PC-3 (cell line): Measurements from ENCODE around the gene GABRA1. TPM values are rescaled to one million over a fixed set of nuclear protein-coding genes. Genes with fewer than 3 reads are reported as not detected.

Source experiments
- ATAC-seq: fragments of 200-7000 bp; cut with Tn5 transposase; 2 replicates; pipeline ENCODE4 v1.9.1; 2020; ENCODE audit warnings: mild to moderate bottlenecking, moderate library complexity
- BruUV-seq: library from RNA; stranded (reverse); fragments of 400-500 nt; replicated peaks from 2 replicates; lab custom pipeline; 2021; lab: Mats Ljungman, UMichigan
- CTCF ChIA-PET: fragments of 300-600 bp; sonication (Branson Sonifier 250); formaldehyde crosslinking; loops from one replicate; lab custom pipeline; 2022; ENCODE audit warnings: antibody characterized with exemption; lab: Charles Lee
- POLR2A ChIA-PET: fragments of 300-600 bp; sonication (Branson Sonifier 250); formaldehyde crosslinking; loops from one replicate; lab custom pipeline; 2022; ENCODE audit warnings: antibody characterized with exemption; ENCODE audit not compliant: unreplicated experiment; lab: Charles Lee
- DNase-seq: peaks from one replicate; pipeline ENCODE4 v3.0.0-alpha.2; 2015
- H2AFZ ChIP-seq: fragments of 300-600 bp; sonication (generic); 2 replicates; pipeline ENCODE4 v1.6.0; 2016; ENCODE audit warnings: antibody characterized with exemption, low read length
- H3F3A ChIP-seq: fragments of 300-600 bp; sonication (generic); one replicate; pipeline ENCODE4 v1.6.0; 2017; ENCODE audit warnings: antibody characterized with exemption, low read length, control low read depth, mild to moderate bottlenecking; ENCODE audit not compliant: unreplicated experiment
- H3K27ac ChIP-seq: fragments of 300-600 bp; sonication (generic); 2 replicates; pipeline ENCODE4 v1.5.1; 2016; ENCODE audit warnings: mild to moderate bottlenecking, low read length
- H3K27me3 ChIP-seq: fragments of 300-600 bp; sonication (generic); 2 replicates; pipeline ENCODE4 v1.6.1; 2016; ENCODE audit warnings: low read length, mixed read lengths
- H3K36me3 ChIP-seq: fragments of 300-600 bp; sonication (generic); 2 replicates; pipeline ENCODE4 v1.6.1; 2016; ENCODE audit warnings: low read depth, mixed run types, low read length, mixed read lengths
- H3K4me1 ChIP-seq: fragments of 300-600 bp; sonication (generic); 2 replicates; pipeline ENCODE4 v1.5.1; 2016; ENCODE audit warnings: low read length; ENCODE audit not compliant: insufficient read depth
- H3K4me2 ChIP-seq: fragments of 300-600 bp; sonication (generic); 2 replicates; pipeline ENCODE4 v1.6.0; 2016; ENCODE audit warnings: low read length
- H3K4me3 ChIP-seq: fragments of 300-600 bp; sonication (generic); 2 replicates; pipeline ENCODE4 v1.5.1; 2016; ENCODE audit warnings: mild to moderate bottlenecking, low read length, mixed read lengths
- H3K79me2 ChIP-seq: fragments of 300-600 bp; sonication (generic); 2 replicates; pipeline ENCODE4 v1.6.1; 2017; ENCODE audit warnings: low read length, mixed read lengths
- H3K9ac ChIP-seq: fragments of 300-600 bp; sonication (generic); 2 replicates; pipeline ENCODE4 v1.6.0; 2016; ENCODE audit warnings: mild to moderate bottlenecking, low read length
- H3K9me2 ChIP-seq: fragments of 300-600 bp; sonication (generic); replicated peaks from 2 replicates; pipeline ENCODE4 v1.6.1; 2016; ENCODE audit warnings: mixed run types, low read length, mixed read lengths
- H3K9me3 ChIP-seq: fragments of 300-600 bp; sonication (generic); 2 replicates; pipeline ENCODE4 v1.6.1; 2016; ENCODE audit warnings: low read length, mixed read lengths
- H4K20me1 ChIP-seq: fragments of 300-600 bp; sonication (generic); 2 replicates; pipeline ENCODE4 v1.6.1; 2016; ENCODE audit warnings: low read length, mixed read lengths
- EZH2 ChIP-seq: fragments of 300-600 bp; sonication (generic); IDR thresholded peaks from one replicate; pipeline ENCODE4 v1.6.1; 2017; ENCODE audit warnings: antibody characterized with exemption, mild to moderate bottlenecking, low read length; ENCODE audit not compliant: unreplicated experiment
- EZH2phosphoT487 ChIP-seq: fragments of 300-600 bp; sonication (generic); IDR thresholded peaks from 2 replicates; pipeline ENCODE4 v1.6.1; 2018; ENCODE audit warnings: mild to moderate bottlenecking, antibody characterized with exemption, low read length, borderline replicate concordance
- intact Hi-C: fragments of 100-400 bp; cut with micrococcal nuclease; formaldehyde crosslinking; loops from 2 replicates; pipeline ENCODE4 v1.9.0; 2023
- total RNA-seq: library from RNA; depleted of rRNA; stranded (reverse); fragments of >200 nt; gene quantifications from 2 replicates; pipeline ENCODE4 v1.2.3, GENCODE V29; 2014
- TF ChIP-seq, protein P1 (sequence below): fragments of 300-600 bp; sonication (generic); conservative IDR thresholded peaks from 2 replicates; pipeline ENCODE4 v1.5.1; 2017; ENCODE audit warnings: antibody characterized with exemption, low read depth, mild to moderate bottlenecking, low read length

Gene GABRA1
- total RNA-seq, 1 experiment from 2014 or later: not detected

DNA sequence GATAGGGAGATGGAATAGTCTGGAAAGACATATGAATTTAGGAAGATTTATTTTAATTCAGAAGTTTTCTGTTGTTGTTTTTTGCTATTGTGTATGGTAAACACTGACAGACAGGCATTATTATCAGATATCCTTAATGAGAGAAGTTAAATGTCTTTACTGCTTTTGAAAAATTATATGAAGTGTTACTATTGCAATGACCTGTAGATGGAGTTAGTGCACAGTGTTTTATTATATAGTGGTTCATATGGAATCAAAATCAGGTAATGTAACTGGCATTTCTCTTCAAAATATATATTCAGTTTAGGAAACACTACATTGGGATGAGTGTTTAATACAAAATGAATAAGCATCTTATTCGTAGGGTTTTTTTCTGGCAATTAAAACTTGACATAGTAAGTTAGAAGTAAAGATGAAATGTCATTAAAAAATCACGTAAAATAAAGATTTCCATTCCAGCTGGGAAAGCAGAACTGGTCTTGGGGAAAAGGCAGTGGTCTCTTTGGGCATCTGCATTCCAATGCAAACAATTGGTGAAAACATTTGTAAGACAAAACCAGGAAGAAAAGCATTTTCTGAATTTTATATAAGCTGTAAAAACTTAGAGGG is 3.9 kb downstream of the GABRA1 start:
- Histone ChIP-seq H3F3A (no peaks in the 10 kb centered on the region), H3K4me1 (peaks cover under 1% of the 10 kb centered on the region; the same call in 1 of the 2 replicates), H3K9me3 (no peaks in the 10 kb centered on the region), H3K27ac (no peak overlapping the region), H3K4me3 (no peak overlapping the region), H3K9ac (no peak overlapping the region), H3K4me2 (no peak overlapping the region), H2AFZ (no peak overlapping the region), H3K27me3 (peaks cover 30% of the 10 kb centered on the region; the same call in 1 of the 2 replicates), H3K79me2 (no peaks in the 10 kb centered on the region), H3K9me2 (no peaks in the 10 kb centered on the region), H3K36me3 (no peaks in the 10 kb centered on the region), H4K20me1 (no peaks in the 10 kb centered on the region)
- ATAC-seq (no peak), DNase-seq (peak; percentile 43)
- BruUV-seq: no TSS peak
- POLR2A ChIA-PET: no interaction called here
- intact Hi-C loops: loop anchor here (1.0 kb wide), 1 partner anchor 1557 kb away; no protein-coding TSS in a partner anchor
- TF ChIP-seq, protein P1, sequence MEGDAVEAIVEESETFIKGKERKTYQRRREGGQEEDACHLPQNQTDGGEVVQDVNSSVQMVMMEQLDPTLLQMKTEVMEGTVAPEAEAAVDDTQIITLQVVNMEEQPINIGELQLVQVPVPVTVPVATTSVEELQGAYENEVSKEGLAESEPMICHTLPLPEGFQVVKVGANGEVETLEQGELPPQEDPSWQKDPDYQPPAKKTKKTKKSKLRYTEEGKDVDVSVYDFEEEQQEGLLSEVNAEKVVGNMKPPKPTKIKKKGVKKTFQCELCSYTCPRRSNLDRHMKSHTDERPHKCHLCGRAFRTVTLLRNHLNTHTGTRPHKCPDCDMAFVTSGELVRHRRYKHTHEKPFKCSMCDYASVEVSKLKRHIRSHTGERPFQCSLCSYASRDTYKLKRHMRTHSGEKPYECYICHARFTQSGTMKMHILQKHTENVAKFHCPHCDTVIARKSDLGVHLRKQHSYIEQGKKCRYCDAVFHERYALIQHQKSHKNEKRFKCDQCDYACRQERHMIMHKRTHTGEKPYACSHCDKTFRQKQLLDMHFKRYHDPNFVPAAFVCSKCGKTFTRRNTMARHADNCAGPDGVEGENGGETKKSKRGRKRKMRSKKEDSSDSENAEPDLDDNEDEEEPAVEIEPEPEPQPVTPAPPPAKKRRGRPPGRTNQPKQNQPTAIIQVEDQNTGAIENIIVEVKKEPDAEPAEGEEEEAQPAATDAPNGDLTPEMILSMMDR: peak; percentile 79
- TF ChIP-seq EZH2: no peak
- CTCF ChIA-PET: no interaction called here

DNA sequence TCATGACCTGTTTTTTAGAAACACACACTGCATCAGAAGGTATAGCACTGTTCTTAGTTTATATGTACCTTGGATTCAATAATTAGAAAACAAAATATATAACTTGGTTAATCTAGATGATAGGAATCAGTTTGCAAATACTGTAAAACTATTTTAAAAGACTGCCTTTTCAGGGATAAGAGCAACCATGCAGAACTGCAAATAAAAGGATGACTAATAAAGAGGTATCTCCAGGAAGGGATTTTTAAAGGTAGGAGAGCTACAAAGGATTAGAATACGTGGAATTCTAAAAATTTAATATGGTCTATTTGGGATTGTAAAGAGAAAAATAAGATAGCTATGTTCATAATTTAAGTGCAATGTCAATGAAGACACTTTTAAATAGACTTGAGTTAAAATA is 9.4 kb downstream of the GABRA1 start:
- Histone ChIP-seq H4K20me1 (no peaks in the 10 kb centered on the region), H3K4me3 (no peak overlapping the region), H3K9me2 (no peaks in the 10 kb centered on the region), H3K36me3 (no peaks in the 10 kb centered on the region), H3K27ac (no peak overlapping the region), H3F3A (no peaks in the 10 kb centered on the region), H3K79me2 (no peaks in the 10 kb centered on the region), H3K9me3 (no peaks in the 10 kb centered on the region), H3K4me2 (no peak overlapping the region), H3K9ac (no peak overlapping the region), H3K27me3 (no peaks in the 10 kb centered on the region), H3K4me1 (peaks cover 5% of the 10 kb centered on the region; the same call in 1 of the 2 replicates), H2AFZ (no peak overlapping the region)
- no TSS peak for BruUV-seq
- intact Hi-C loops: no loop called here
- ChIA-PET CTCF (no interaction called here), POLR2A (no interaction called here)
- ATAC-seq: peak; percentile 75
- TF ChIP-seq EZH2 (no peak), EZH2phosphoT487 (no peak)
- TF ChIP-seq, protein P1: no peak
- peak; percentile 49 for DNase-seq

DNA sequence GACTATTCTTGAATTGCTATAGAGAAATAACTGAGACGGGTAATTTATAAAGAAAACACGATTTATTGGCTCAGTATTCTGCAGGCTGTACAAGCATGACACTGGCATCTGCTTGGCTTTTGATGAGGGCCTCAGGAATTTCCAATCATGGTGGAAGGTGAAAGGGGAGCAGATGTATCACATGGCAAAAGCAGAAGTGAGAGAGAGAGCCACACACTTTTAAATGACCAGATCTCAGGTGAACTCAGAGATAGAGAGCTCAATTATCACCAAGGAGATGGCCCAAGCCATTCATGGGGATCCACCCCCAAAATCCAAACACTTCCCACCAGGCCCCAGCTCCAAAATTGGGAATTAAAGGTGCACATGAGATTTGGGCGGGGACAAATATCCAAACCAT is 15.3 kb downstream of the GABRA1 start:
- Histone ChIP-seq H3K9me2 (no peaks in the 10 kb centered on the region), H3K4me2 (no peak overlapping the region), H3K4me1 (no peaks in the 10 kb centered on the region), H2AFZ (no peak overlapping the region), H4K20me1 (no peaks in the 10 kb centered on the region), H3K27me3 (no peaks in the 10 kb centered on the region), H3K9me3 (peaks cover 3% of the 10 kb centered on the region; the same call in 1 of the 2 replicates), H3K9ac (no peak overlapping the region), H3F3A (no peaks in the 10 kb centered on the region), H3K27ac (no peak overlapping the region), H3K4me3 (no peak overlapping the region), H3K79me2 (no peaks in the 10 kb centered on the region), H3K36me3 (no peaks in the 10 kb centered on the region)
- intact Hi-C loops: no loop called here
- no TSS peak for BruUV-seq
- ATAC-seq (no peak), DNase-seq (no peak)
- no peak for TF ChIP-seq EZH2phosphoT487
- TF ChIP-seq, protein P1: no peak
- no peak for TF ChIP-seq EZH2
- ChIA-PET CTCF (no interaction called here), POLR2A (no interaction called here)
